ENCODE results near the gene SYTL2.
"Not testable (repeated sequence)": the region's sequence is repeated elsewhere in the genome, so short reads cannot be mapped to it uniquely, and the experiment has no call there.

SYTL2 gene

DNA sequence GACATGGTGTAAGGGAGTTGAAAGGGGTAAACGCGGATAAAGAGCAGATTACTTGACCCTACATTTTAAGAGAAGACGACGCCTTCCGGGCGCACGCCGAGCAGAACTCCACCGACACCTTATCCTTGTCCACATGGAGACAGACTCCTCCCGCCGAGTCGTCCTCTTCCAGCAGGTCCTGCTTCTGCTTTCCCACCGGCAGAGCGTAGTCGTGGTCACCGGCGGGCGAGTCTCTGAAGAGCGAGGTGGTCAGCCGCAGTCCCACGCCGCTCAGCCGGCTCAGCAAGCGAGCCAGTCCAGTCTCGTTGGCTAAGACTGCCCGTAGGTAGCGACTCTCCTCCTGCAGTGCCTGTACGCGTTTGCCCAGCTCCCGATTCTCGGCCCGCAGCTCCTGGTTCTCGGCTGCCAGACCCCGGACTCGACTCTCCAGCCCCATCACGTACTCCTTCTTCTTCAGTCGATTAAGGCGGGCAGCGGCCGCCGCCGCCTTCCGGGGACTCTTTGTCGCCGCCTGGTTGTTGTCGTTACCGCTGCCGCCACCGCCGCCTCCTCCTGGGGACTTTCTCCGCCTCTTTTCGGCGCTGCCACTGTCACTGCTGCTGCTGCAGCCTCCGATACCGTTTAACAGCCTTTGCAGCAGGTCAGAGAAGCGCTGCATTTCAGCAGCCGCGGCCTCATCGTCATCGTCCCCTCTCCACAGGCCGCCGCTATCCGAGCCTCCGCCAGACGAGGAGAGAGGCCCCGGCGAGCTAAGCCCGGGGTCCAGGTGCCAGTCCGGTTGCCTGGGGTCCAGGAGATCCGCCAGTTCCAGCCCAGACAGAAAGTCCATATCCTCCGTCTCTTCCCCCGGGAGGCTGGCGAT, 147.0 kb downstream of the SYTL2 start:
- no peaks in the 10 kb centered on the region for H3K9me3 Mint-ChIP-seq
- no peaks in the 10 kb centered on the region for H3K27me3 Mint-ChIP-seq
- peaks cover 50% of the 10 kb centered on the region for H3K36me3 Mint-ChIP-seq (ENCODE audit: low read depth)
- peaks cover 43% of the 10 kb centered on the region for H3K4me1 Mint-ChIP-seq (ENCODE audit: low read depth)
- peak overlapping the region; percentile 99 for H3K4me3 Mint-ChIP-seq
- H3K27ac Mint-ChIP-seq: peak overlapping the region; percentile 98

DNA sequence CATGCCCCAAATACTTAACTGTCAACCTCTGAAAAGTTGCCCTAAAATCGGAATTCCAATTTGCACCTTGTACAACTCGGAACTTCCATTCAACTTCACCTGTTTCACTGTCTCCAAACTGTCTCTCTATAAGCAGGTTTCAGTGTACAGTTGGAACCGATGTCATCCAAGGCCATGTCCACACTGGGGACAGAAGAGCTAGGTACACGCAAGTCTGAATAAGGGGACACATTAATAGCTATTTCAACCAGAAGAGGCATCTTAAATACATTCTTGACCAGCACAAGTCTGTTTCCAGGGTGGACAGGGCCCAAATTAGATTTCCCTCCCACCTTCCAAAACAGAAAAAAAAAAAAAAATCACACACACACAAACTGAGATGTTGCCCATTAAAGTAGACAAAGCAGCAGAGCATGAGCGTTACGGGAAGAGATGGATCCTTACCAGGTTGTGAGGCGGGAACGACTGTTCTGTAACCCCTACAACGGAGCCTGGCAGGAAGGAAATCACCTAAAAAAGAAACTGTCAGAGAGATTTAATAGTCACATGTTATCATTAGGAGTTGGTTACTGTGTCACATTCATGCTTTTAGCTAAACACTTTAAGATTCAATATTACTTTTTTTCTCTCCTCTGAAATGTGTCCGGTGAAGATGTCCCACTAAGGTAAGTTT, 147.7 kb downstream of the SYTL2 start:
- Mint-ChIP-seq H3K4me1 (ENCODE audit: low read depth) (peaks cover 49% of the 10 kb centered on the region), H3K27ac (peak overlapping the region; percentile 98), H3K9me3 (no peaks in the 10 kb centered on the region), H3K27me3 (no peaks in the 10 kb centered on the region), H3K4me3 (peak overlapping the region; percentile 99), H3K36me3 (ENCODE audit: low read depth) (peaks cover 58% of the 10 kb centered on the region)

DNA sequence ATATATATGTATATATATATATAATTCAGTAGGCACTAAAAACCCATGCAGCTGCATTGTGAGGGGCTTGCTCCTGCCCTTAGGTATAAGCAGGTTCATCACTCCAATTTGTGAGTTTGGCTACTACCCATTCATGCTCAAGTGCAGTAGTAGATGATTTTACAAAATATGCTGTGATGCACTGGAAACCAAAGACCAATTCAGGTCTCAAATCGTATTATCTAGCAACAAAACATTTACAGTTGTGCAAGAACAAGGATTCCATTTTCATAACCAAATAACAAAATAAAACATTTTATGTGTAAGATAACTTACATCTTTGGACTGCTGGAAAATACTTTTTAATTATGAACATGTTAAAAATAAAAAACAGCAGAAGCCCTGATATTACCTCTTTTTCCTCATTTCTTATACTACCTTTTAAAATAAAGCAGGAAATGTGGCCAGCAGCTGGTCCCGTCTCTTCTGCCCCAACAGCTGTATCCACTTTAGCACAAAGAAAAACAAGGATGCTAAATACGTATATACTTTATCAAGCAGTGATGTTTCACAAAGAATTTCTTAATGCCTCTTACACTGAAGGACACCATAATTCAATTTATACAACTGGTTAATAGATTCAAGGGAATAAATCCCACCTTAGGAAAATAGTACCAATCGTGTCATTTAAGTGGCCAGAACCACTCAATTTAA, 148.8 kb downstream of the SYTL2 start:
- Mint-ChIP-seq H3K36me3 (ENCODE audit: low read depth) (peaks cover 66% of the 10 kb centered on the region), H3K27ac (no peak overlapping the region), H3K27me3 (no peaks in the 10 kb centered on the region), H3K9me3 (no peaks in the 10 kb centered on the region), H3K4me1 (ENCODE audit: low read depth) (peaks cover 56% of the 10 kb centered on the region), H3K4me3 (peak overlapping the region; percentile 99)

DNA sequence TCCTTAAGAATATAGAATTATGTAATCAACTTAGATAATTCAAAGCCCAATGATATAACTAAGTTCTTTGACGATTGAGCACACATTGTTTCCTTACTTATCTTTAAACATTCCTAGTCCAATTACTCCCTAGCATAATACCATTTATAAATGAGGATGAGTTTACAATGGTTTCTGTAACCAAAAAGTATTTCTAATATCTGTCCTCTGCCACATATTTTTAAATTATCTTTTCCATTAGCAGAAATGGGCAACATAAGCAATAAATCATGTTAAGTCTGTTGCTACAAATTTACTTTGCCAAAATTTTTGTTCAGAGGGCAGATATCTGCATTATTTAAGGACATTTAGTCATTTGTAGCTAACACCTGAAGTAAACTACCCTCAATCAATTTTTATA, 152.8 kb downstream of the SYTL2 start:
- Mint-ChIP-seq H3K4me3 (no peak overlapping the region), H3K4me1 (ENCODE audit: low read depth) (peaks cover 67% of the 10 kb centered on the region), H3K27me3 (no peaks in the 10 kb centered on the region), H3K27ac (no peak overlapping the region), H3K36me3 (ENCODE audit: low read depth) (peaks cover 80% of the 10 kb centered on the region), H3K9me3 (no peaks in the 10 kb centered on the region)

DNA sequence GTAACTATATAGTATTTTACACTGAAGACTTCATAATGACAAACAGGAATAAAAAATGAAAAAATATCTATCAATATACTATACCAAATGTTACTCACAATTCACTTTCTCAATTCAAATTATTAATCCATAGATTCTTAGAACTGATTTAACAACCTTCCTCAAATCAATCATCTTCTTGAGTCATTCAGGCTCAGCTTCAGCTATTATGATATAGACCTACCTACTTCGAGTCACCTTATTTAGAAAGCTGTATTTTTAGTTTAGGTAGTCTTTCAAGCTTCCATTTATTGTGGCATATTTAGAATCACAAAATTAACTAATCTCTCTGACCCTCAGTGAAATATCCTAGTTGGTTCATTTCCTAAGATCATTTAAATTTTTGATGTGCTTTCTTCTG, 154.2 kb downstream of the SYTL2 start:
- Mint-ChIP-seq H3K36me3 (ENCODE audit: low read depth) (peaks cover 77% of the 10 kb centered on the region), H3K4me1 (ENCODE audit: low read depth) (peaks cover 71% of the 10 kb centered on the region), H3K4me3 (no peak overlapping the region), H3K9me3 (no peaks in the 10 kb centered on the region), H3K27ac (no peak overlapping the region), H3K27me3 (no peaks in the 10 kb centered on the region)

DNA sequence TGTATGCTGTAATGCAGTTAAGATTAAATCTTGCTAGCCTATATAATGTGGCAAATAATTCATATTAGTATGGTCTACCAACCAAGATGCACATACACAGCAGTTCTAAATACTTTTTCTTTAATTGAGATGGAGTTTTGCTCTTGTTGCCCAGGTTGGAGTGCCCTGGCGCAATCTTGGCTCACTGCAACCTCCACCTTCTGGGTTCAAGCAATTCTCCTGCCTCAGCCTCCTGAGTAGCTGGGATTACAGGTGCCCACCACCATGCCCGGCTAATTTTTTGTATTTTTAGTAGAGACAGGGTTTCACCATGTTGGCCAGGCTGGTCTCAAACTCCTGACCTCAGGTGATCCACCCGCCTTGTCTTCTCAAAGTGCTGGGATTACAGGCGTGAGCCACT, 156.6 kb downstream of the SYTL2 start:
- H3K4me3 Mint-ChIP-seq, H3K27me3 Mint-ChIP-seq, H3K27ac Mint-ChIP-seq, H3K9me3 Mint-ChIP-seq: not testable (repeated sequence)
- Mint-ChIP-seq H3K36me3 (ENCODE audit: low read depth) (peaks cover 62% of the 10 kb centered on the region), H3K4me1 (ENCODE audit: low read depth) (peaks cover 62% of the 10 kb centered on the region)

DNA sequence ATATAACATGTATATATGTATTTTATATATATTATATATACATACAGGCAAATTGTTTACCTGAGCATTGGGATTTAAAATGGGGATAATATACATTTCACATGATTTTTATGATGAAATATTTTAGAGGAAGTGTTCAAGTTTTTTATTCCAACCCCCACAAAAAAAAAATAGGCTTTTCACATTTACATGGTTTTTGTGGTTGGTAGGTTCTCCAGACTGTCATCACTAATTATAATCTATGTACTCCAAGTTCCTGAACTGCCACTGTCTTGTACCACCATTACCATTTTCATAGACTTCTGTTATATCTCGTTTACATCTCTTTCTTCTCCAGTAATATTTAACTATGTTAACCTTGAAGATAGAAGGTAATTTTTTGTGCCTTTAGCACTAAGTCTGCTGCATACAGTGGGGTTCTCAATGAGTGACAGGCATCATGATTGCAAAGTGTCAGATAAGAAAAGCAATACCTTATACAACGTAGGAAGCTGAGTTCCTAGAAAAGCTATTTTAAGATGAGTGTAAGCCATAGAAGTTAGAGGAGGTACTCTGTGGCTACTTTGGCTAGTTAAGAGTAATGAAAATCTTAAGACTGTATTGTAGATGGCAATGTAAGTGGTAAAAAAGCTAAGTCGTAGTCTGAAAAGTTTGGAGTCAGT, 158.0 kb downstream of the SYTL2 start:
- Mint-ChIP-seq H3K27me3 (no peaks in the 10 kb centered on the region), H3K4me3 (no peak overlapping the region), H3K9me3 (no peaks in the 10 kb centered on the region), H3K27ac (peak overlapping the region; percentile 74), H3K36me3 (ENCODE audit: low read depth) (peaks cover 48% of the 10 kb centered on the region), H3K4me1 (ENCODE audit: low read depth) (peaks cover 64% of the 10 kb centered on the region)

DNA sequence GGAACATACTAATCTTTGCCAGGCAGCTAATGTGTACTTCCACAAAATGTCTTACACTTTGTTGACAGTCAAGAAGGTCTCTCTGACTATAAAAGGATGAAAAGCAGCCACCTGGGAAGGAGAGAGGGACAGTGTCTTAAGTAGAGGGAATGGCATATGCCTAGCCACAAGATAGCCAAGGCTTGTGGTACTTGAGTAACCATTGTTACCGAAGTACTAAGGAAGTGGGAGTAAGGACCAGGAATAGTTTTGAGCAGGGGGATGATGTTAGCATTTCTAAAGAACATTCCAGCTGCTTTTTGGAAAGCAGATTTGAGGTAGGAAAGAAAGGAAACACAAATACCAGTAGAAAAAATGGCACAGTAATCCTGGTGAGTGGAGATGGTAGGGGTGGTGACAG, 159.8 kb downstream of the SYTL2 start:
- Mint-ChIP-seq H3K4me1 (ENCODE audit: low read depth) (peaks cover 58% of the 10 kb centered on the region), H3K36me3 (ENCODE audit: low read depth) (peaks cover 32% of the 10 kb centered on the region), H3K4me3 (no peak overlapping the region), H3K27me3 (no peaks in the 10 kb centered on the region), H3K27ac (no peak overlapping the region), H3K9me3 (no peaks in the 10 kb centered on the region)

DNA sequence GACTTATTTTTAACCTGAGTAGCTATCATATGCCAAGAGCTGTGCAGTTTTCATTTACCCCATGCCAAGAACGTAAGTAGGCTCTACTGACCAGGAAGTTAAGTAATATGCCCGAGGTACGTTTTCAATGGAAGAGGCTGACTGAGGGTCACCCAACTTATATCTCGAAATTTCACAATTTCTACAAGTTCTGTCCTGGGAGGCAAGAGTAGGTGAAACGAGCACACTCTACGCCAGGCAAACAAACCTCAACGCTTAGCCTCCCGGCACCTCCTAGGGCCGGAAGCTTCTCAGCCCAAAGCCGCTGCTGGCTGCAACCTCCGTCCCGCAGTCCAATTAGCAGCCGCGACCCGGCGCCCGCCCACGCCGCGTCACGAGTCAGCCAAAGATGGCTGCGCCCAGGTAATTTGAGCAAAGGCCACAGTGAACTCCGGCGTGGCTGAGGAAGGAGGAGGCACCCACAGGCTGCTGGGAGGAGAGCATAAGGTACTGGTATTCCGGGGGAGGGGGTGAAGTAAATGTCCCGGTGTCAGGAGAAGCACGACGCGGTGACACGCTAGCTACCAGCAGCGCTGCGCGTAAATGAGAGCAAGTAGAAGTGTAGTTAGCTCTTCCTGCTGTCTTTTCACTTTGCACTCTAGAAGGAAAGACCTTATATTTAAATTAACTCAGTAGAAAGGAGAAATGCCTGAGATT, 163.2 kb downstream of the SYTL2 start, which contains the start of gene TMEM126A:
Gene TMEM126A, plus strand, starts transcription at position 364 of the 696 bp plus-strand sequence. CDS start 2,289 bp downstream, outside the sequence.
- Mint-ChIP-seq H3K4me1 (ENCODE audit: low read depth) (peaks cover 39% of the 10 kb centered on the region), H3K27me3 (peaks cover 14% of the 10 kb centered on the region), H3K9me3 (no peaks in the 10 kb centered on the region), H3K27ac (peak within 1 kb of the TSS; percentile 96), H3K36me3 (ENCODE audit: low read depth) (peaks cover 13% of the 10 kb centered on the region), H3K4me3 (peak within 1 kb of the TSS; percentile 100)

DNA sequence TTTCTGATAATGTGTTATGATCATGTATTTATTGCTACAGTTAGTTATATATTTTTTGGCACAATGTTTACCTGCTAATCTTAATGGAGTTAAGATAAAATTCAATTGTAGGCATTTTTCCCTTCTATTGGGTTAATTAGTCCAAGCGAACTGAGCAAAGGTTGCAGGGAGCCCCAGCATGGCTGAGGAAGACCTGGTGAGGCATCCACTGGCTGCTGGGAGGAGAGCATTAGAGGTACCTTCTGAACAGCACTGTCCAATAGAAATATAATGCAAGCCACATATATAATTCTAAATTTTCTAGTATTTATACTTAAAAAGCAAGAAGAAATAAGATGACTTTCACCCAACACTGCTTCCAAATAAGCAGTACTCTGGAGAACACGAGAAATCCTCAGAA, 163.9 kb downstream of the SYTL2 start:
- Mint-ChIP-seq H3K4me3 (peak overlapping the region; percentile 100), H3K27ac (peak overlapping the region; percentile 96), H3K4me1 (ENCODE audit: low read depth) (peaks cover 36% of the 10 kb centered on the region), H3K9me3 (no peaks in the 10 kb centered on the region), H3K27me3 (peaks cover 17% of the 10 kb centered on the region), H3K36me3 (ENCODE audit: low read depth) (peaks cover 8% of the 10 kb centered on the region)
